Measurements from ENCODE around the gene KIAA1217.

DNA sequence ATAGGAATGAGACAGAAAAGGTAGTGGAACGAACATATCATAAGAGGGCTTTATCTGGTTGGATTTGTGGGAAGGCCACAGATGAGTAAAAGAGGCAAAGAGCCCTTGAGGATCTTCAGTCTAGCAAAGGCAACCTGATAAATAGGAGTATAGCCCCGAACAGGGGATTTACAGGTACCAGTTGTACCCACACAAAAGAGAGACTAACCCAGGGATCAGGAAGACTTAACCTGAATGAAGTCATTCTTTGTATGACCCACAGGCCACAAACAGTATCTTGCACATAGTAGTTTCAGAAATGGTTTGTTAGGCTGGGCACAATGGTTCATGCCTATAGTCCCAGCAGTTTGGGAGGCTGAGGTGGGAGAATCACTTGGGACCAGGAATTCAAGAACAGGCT is 306.5 kb downstream of the KIAA1217 start:
- TF ChIP-seq CTCF (IDR thresholded peaks at IDR 0.05) (no peak), POLR2A (IDR thresholded peaks at IDR 0.05) (no peak)

Measured in thyroid gland (tissue), 4 donors.